Ishikawa (cell line): ENCODE results near the gene RNF212B.

ENCODE experiments used
- CEBPB ChIP-seq: IDR thresholded peaks from 2 replicates; pipeline ENCODE4 v1.6.1; 2012
- CREB1 ChIP-seq: IDR thresholded peaks from 2 replicates; pipeline ENCODE4 v1.6.1; 2012; ENCODE audit warnings: low read depth
- EGR1 ChIP-seq: IDR thresholded peaks from 2 replicates; pipeline ENCODE4 v1.6.1; 2012
- EP300 ChIP-seq: IDR thresholded peaks from 2 replicates; pipeline ENCODE4 v1.6.1; 2012; ENCODE audit warnings: borderline replicate concordance
- FOXM1 ChIP-seq: IDR thresholded peaks from 2 replicates; pipeline ENCODE4 v1.6.1; 2012; ENCODE audit warnings: low read depth, borderline replicate concordance
- MAX ChIP-seq: IDR thresholded peaks from 2 replicates; pipeline ENCODE4 v1.6.1; 2012
- NFIC ChIP-seq: IDR thresholded peaks from 2 replicates; pipeline ENCODE4 v1.6.1; 2012
- RAD21 ChIP-seq: IDR thresholded peaks from 2 replicates; pipeline ENCODE4 v1.6.1; 2012; ENCODE audit warnings: low read depth
- REST ChIP-seq: IDR thresholded peaks from 2 replicates; pipeline ENCODE4 v1.6.1; 2012; ENCODE audit warnings: low read depth, mild to moderate bottlenecking
- TAF1 ChIP-seq: IDR thresholded peaks from 2 replicates; pipeline ENCODE4 v1.6.1; 2012; ENCODE audit warnings: low read depth, mild to moderate bottlenecking
- TCF12 ChIP-seq: IDR thresholded peaks from 2 replicates; pipeline ENCODE4 v1.6.1; 2012; ENCODE audit warnings: low read depth
- TEAD4 ChIP-seq: IDR thresholded peaks from 2 replicates; pipeline ENCODE4 v1.6.1; 2012
- USF1 ChIP-seq: IDR thresholded peaks from 2 replicates; pipeline ENCODE4 v1.6.1; 2012
- YY1 ChIP-seq: IDR thresholded peaks from 2 replicates; pipeline ENCODE4 v1.6.1; 2012; ENCODE audit warnings: low read depth
- ZBTB7A ChIP-seq: IDR thresholded peaks from 2 replicates; pipeline ENCODE4 v1.6.1; 2012; ENCODE audit warnings: low read depth

RNF212B gene

GRCh38 chr14:23306412-23307145 lies 68.8 kb downstream of the RNF212B start, which contains the start of gene BCL2L2:
BCL2L2 (plus strand) TSS chr14:23306833; CDS start chr14:23307768, 935 bp downstream.
- peak; percentile 93 for TF ChIP-seq CREB1
- peak; percentile 83 for TF ChIP-seq TAF1
- 0 out of 2 replicates have a peak, but pooled peaks have one; percentile 6 for TF ChIP-seq TEAD4
- 0 out of 2 replicates have a peak, but pooled peaks have one; percentile 19 for TF ChIP-seq ZBTB7A
- no peak for TF ChIP-seq FOXM1
- TF ChIP-seq MAX = no peak
- peak; percentile 41; the same call in 1 of the 2 replicates for TF ChIP-seq TCF12
- TF ChIP-seq YY1 = peak; percentile 18; the same call in 1 of the 2 replicates

- TF ChIP-seq REST = no peak
- no peak for TF ChIP-seq NFIC
- no peak for TF ChIP-seq RAD21
- TF ChIP-seq ZBTB7A = no peak
- no peak for TF ChIP-seq TEAD4
- TF ChIP-seq TCF12 = no peak
- TF ChIP-seq TAF1 = no peak
- no peak for TF ChIP-seq EGR1
- no peak for TF ChIP-seq EP300
- no peak for TF ChIP-seq FOXM1
- TF ChIP-seq CEBPB = no peak
- no peak for TF ChIP-seq USF1
- TF ChIP-seq MAX = no peak
- TF ChIP-seq CREB1 = no peak
- no peak for TF ChIP-seq YY1
Observed at GRCh38 chr14:23307146-23307530, 69.4 kb downstream of the RNF212B start.

GRCh38 chr14:23307687-23308644 lies 70.2 kb downstream of the RNF212B start:
- TF ChIP-seq TAF1 = no peak
- no peak for TF ChIP-seq REST
- TF ChIP-seq EP300 = no peak
- no peak for TF ChIP-seq MAX
- TF ChIP-seq EGR1 = no peak
- TF ChIP-seq USF1 = no peak
- no peak for TF ChIP-seq TEAD4
- no peak for TF ChIP-seq YY1

GRCh38 chr14:23308721-23309445 lies 71.1 kb downstream of the RNF212B start:
- TF ChIP-seq USF1 = no peak
- no peak for TF ChIP-seq CEBPB
- no peak for TF ChIP-seq CREB1
- no peak for TF ChIP-seq TEAD4
- no peak for TF ChIP-seq REST
- no peak for TF ChIP-seq TCF12
- no peak for TF ChIP-seq FOXM1
- no peak for TF ChIP-seq YY1
- TF ChIP-seq MAX = no peak
- no peak for TF ChIP-seq ZBTB7A
- no peak for TF ChIP-seq NFIC
- TF ChIP-seq EGR1 = no peak
- no peak for TF ChIP-seq RAD21
- TF ChIP-seq TAF1 = no peak
- no peak for TF ChIP-seq EP300
